Measurements from ENCODE around the gene NCAPD2. TPM values are rescaled to one million over a fixed set of nuclear protein-coding genes. Genes with fewer than 3 reads are reported as not detected.
"Not testable (repeated sequence)": the region's sequence is repeated elsewhere in the genome, so short reads cannot be mapped to it uniquely, and the experiment has no call there.

Gene NCAPD2
- total and polyA plus RNA-seq, 12 donors, result 5.4 to 18.8 (median 12.2) TPM

DNA sequence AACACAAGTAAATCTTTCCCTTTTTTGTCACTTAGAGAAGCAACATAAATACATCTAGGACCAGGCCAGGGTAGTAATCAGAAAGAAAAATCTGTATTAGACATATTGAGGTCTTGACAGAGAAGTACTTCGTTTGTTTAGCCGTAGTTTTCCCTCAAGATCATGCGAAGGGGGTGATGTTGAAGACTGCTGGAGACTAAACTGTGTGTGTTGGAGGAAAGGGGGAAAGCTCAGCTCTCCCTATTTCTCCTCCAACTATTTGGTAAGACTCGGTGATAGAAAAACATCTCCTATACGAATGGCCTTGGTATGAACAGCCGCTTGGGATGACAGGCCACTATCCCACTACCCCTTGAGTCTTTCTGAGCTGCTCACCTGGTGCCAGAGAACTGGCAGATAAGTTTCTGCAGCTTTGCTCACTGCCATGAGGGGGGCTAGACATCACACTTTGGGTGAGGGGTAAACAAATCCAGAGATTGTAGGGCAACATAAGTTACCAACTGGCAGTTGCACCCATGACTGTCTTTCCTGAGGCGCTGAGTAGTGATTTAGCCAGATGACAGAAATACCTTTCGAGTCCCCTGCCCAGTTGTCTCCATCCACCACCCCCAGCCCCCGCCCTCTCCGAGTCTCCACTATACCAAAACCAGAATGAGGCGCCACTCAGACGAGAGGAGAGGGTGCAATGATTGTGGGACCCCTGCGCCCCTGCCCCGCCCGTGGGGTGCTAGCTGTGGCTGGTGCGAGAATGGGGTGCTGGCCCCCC lies 24.1 kb upstream of the NCAPD2 start:
- Histone ChIP-seq H3K4me3 (peak overlapping the region; percentile 60 to 78 (median 72)), H3K9me3 (no peaks in the 10 kb centered on the region), H3K36me3 (peaks cover 0 to 19% (median 5%) of the 10 kb centered on the region in 9 donors), H3K4me1 (peaks cover 4 to 50% (median 21%) of the 10 kb centered on the region in 9 donors), H3K27ac (peak overlapping the region in 9 of 10 donors; percentile 80 to 93 (median 87)), H3K27me3 (no peaks in the 10 kb centered on the region)
- TF ChIP-seq, protein P1, sequence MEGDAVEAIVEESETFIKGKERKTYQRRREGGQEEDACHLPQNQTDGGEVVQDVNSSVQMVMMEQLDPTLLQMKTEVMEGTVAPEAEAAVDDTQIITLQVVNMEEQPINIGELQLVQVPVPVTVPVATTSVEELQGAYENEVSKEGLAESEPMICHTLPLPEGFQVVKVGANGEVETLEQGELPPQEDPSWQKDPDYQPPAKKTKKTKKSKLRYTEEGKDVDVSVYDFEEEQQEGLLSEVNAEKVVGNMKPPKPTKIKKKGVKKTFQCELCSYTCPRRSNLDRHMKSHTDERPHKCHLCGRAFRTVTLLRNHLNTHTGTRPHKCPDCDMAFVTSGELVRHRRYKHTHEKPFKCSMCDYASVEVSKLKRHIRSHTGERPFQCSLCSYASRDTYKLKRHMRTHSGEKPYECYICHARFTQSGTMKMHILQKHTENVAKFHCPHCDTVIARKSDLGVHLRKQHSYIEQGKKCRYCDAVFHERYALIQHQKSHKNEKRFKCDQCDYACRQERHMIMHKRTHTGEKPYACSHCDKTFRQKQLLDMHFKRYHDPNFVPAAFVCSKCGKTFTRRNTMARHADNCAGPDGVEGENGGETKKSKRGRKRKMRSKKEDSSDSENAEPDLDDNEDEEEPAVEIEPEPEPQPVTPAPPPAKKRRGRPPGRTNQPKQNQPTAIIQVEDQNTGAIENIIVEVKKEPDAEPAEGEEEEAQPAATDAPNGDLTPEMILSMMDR (IDR thresholded peaks at IDR 0.05), result no peak
- DNase-seq (no peak), ATAC-seq (no peak)
- 22 to 26% methylated on average over 16 of the region's 16 CpGs for WGBS, 2 donors
- intact Hi-C loops (cut with DNase I), result loop anchor here in 7 of 10 donors (1.0 to 10.0 kb wide), 7 partner anchors 24 to 145 kb away; partner anchors contain the start of genes GAPDH (in 5 of the 7) and MRPL51 (in 1 of the 7)

DNA sequence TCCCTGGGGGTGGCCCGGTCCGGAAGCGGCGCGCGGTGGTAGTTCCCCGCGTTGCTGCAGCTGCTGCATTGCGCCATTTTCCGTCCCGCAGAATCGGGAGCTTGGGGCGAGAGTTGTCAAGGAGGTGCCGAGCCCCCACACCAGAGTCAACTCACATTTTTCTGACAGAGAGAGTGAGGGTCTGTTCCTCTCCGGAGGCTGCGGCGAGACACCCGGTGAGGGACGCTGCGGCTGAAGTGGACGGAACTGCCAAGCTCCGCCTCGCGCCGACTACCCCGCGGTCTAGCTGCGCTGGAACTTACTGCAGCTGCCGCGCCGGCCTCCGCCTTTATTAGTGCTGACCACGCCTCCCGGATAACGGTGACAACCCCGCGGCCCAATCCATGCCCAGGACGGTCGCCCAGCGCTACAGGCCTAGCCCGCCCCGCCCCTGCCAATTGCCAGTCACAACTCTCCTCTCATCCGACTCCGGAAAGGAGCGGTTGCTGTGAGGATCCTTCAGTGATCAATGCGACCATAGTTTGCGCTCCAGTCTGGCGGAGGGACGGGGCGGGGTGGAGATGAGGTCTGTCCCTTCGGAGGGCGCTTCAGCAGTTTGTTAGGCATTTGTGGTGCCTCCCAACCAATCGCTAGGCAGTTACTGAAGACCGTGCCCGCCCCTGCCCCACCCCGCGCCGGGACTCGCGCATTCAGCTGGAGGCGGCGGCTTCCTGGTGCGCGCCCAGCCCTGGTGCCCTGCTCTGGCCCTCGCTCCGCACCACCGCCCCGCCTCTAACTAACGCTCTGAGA lies 23.3 kb upstream of the NCAPD2 start, which contains the start of gene VAMP1:
VAMP1 (minus strand) TSS at position 303 of the 789 bp plus-strand sequence; CDS start at position 157, 146 bp downstream.
- ATAC-seq, result peak; percentile 97 to 99 (median 98)
- peaks cover 4 to 45% (median 21%) of the 10 kb centered on the region in 9 donors for H3K4me1 ChIP-seq
- intact Hi-C loops (cut with DNase I), result loop anchor here in 5 of 10 donors (1.0 to 10.0 kb wide), 4 partner anchors 23 to 64 kb away; partner anchors contain the start of genes GAPDH (in 5 of the 5) and MRPL51 (in 1 of the 5)
- H3K9me3 ChIP-seq, result no peaks in the 10 kb centered on the region
- no peaks in the 10 kb centered on the region for H3K27me3 ChIP-seq
- H3K36me3 ChIP-seq, result peaks cover 0 to 13% (median 5%) of the 10 kb centered on the region in 9 donors
- peak; percentile 97 to 98 for DNase-seq
- H3K4me3 ChIP-seq, result peak within 1 kb of the TSS; percentile 60 to 78 (median 72)
- WGBS, 2 donors, result 0 to 1% methylated on average over 64 to 69 of the region's 69 CpGs
- peak within 1 kb of the TSS; percentile 16 to 93 (median 86) for H3K27ac ChIP-seq
- TF ChIP-seq, protein P1 (IDR thresholded peaks at IDR 0.05), result peak in 2 of 9 donors; percentile 9 to 16

DNA sequence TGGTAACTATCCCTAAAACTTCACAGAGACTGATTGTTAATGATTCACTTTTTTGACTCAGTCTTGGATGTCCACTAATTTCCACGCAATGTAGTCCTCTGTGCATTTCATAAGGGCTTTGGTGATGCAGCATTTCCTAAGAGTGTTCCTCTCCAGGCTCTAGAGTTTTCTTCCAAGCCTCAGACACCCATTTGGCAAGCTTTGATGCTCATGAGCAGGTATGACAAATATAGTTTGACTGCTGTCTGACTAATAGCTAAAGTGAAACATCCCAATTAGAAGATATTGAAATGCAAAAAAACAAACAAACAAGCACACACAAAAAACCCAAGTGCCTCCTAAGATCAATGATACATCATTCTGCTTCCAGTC lies 21.9 kb upstream of the NCAPD2 start:
- Histone ChIP-seq H3K27ac (no peak overlapping the region), H3K4me1 (peaks cover 4 to 36% (median 21%) of the 10 kb centered on the region in 9 donors), H3K4me3 (no peak overlapping the region), H3K36me3 (no peaks in the 10 kb centered on the region), H3K9me3 (no peaks in the 10 kb centered on the region), H3K27me3 (no peaks in the 10 kb centered on the region)
- DNase-seq (no peak), ATAC-seq (no peak)
- TF ChIP-seq, protein P1 (IDR thresholded peaks at IDR 0.05), result no peak
- 87 to 91% methylated on average over 1 of the region's 1 CpG for WGBS, 2 donors
- intact Hi-C loops (cut with DNase I), result loop anchor here in 5 of 10 donors (2.0 to 10.0 kb wide), 3 partner anchors 60 to 63 kb away; partner anchors contain the start of gene GAPDH (in 5 of the 5)

DNA sequence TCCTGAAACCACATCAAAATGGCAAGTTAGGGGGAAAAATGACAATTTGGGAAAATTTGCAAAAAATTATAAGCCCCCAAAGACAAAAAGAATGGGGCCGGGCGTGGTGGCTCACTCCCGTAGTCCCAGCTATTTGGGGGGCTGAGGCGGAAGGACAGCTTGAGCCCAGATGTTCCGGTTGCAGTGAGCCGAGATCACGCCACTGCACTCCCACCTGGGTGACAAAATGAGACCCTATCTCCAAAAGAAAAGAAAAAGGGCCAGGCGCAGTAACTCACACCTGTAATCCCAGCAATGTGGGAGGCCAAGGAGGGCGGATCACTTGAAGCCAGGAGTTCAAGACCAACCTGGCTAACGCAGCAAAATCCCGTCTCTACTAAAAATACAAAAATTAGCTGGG lies 21.4 kb upstream of the NCAPD2 start:
- intact Hi-C loops (cut with DNase I), result loop anchor here in 4 of 10 donors (5.0 to 10.0 kb wide), 2 partner anchors 60 to 62 kb away; partner anchors contain the start of gene GAPDH (in 4 of the 4)
- WGBS, 2 donors, result 89 to 90% methylated on average over 11 of the region's 11 CpGs
- Histone ChIP-seq H3K4me3 (no peak overlapping the region), H3K27me3 (no peaks in the 10 kb centered on the region), H3K9me3 (no peaks in the 10 kb centered on the region), H3K4me1 (peaks cover 4 to 36% (median 21%) of the 10 kb centered on the region in 9 donors), H3K36me3 (no peaks in the 10 kb centered on the region), H3K27ac (no peak overlapping the region)
- TF ChIP-seq, protein P1 (IDR thresholded peaks at IDR 0.05), result no peak
- no peak for DNase-seq
- no peak for ATAC-seq

DNA sequence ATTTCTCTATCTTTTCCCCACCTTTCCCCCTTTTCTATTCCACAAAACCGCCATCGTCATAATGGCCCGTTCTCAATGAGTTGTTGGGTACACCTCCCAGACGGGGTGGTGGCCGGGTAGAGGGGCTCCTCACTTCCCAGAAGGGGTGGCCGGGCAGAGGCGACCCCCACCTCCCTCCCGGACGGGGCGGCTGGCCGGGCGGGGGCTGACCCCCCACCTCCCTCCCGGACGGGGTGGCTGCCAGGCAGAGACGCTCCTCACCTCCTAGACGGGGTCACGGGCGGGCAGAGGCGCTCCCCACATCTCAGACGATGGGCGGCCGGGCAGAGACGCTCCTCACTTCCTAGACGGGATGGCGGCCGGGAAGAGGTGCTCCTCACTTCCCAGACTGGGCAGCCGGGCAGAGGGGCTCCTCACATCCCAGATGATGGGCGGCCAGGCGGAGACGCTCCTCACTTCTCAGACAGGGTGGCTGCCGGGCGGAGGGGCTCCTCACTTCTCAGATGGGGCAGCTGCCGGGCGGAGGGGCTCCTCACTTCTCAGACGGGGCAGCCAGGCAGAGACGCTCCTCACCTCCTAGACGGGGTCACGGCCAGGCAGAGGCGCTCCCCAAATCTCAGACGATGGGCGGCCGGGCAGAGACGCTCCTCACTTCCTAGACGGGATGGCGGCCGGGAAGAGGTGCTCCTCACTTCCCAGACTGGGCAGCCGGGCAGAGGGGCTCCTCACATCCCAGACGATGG lies 18.5 kb upstream of the NCAPD2 start:
- WGBS, 2 donors, result 92 to 93% methylated on average over 37 to 42 of the region's 48 CpGs
- H3K4me1 ChIP-seq, result peaks cover 0 to 10% (median 5%) of the 10 kb centered on the region in 9 donors
- H3K4me3 ChIP-seq, ATAC-seq, H3K9me3 ChIP-seq, H3K36me3 ChIP-seq, H3K27ac ChIP-seq, DNase-seq, H3K27me3 ChIP-seq: not testable (repeated sequence)
- intact Hi-C loops (cut with DNase I), result loop anchor here in 1 of 10 donors (10.0 kb wide), 1 partner anchor 59 kb away; the partner anchor contains the start of gene GAPDH

All from heart right ventricle (tissue), 16 donors.